ENCODE measurements around the gene SFXN2.
A peak's percentile ranks its signal among the peaks of the same experiment; 100 is the strongest.
"Not testable (repeated sequence)": the region's sequence is repeated elsewhere in the genome, so short reads cannot be mapped to it uniquely, and the experiment has no call there.

The SFXN2 gene

GRCh38 chr10:102681696-102682095 lies 32.7 kb upstream of the SFXN2 start:
- no peak for DNase-seq

DNA sequence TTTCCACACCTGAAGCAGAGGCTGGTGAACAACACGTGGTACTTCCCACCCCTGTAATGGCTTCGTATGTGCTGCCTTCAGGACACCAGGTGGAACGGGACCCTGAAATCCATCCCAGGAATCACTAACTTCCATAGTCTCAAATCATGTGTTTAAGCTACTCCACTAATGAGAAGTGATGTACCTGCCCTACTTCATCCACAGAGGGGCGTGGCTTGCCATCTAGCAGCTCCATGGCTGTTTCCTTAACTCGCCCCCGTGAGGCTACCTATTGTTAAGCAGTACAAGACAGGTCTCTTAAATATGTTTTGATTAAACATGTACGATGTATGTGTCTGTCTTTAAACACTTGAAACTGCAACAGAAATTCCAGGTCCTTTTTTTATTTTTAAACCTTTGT lies 32.0 kb upstream of the SFXN2 start:
- no peak for DNase-seq

GRCh38 chr10:102682981-102683380 lies 31.5 kb upstream of the SFXN2 start:
- no peak for DNase-seq

DNA sequence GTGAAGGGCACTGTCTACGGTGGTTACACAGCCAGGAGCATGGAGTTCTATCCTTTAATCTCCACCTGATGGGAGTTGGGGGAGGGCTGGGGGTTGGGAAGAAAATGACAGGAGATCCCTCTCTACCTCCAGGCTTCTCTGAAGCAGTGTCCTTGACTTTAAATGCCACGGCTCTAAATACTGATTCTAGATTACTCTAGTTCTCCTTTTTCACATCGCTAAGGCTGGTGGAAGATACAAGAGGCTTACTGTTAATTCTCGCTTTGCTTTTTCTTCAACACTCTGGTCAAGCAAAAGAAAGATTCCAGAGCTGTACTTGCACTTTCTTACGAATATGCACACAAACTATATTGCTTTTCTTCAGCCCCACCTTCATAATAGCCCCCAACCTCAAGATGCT lies 30.7 kb upstream of the SFXN2 start:
- no peak for DNase-seq

DNA sequence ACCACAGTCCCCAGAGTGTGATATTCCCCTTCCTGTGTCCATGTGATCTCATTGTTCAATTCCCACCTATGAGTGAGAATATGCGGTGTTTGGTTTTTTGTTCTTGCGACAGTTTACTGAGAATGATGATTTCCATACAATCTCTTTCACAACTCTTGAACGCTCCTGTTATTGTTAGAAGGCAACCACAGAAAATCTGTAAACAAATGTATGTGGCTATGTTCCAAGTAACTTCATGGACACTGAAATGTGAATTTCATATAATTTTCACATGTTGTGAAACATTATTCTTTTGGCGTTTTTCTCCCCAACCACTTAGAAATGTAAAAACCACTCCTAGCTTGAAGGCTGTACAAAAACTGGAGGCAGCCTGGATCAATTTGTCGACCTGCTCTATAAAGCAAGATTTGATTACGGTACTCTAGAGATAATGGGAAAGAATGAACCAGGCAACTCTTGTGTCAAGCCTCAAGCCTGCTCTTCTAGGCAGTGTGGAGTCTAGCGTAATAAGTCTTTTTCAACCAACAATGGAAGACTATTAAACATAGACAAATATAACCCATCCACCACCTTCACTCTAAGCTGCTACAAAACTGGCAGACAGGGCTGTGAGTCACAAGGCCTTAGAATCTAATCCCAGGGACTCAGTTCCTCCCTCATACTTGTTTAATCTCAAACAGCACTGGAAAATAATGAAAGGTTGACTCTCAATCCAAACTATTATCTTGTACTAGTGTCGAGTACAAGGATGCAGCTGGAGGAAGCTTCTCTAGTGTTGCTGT lies 23.0 kb upstream of the SFXN2 start:
- DNase-seq: no peak

- not testable (repeated sequence) for DNase-seq
Observed at GRCh38 chr10:102695401-102695800, 19.0 kb upstream of the SFXN2 start.

DNA sequence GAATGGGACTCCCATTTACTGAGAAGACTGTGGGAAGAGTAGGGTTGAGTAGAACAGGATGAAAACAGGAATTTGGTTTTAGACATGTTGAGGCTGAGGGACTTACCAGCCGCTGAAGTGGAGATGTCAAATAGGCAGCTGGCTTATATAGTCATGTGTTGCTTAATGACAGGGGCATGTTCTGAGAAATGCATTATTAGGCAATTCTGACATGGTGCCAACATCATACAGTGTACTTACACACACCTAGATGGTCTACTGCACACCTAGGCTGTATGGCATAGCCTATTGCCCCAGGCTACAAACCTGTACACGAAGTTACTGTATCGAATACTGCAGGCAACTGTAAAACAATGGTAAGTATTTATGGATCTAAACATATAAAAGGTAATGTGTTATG lies 17.7 kb upstream of the SFXN2 start:
- DNase-seq: no peak

DNA sequence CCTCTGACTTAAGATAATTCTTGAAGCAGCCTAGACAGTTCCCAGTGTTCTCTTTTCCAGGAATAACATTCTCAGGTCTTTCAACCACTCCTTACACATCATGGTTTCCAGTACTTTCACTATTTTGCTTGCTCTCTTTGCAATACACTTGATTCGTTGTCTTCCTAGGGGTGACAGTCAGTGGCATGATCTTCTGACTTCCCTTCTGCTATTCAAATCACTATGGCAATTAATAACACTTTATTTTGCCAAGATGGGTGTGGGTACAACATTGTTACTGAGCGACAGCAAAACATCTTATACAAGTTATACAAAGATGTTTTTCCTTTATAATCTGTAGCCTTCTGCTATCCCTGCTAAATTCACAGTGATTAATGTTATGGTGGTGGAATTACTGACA lies 15.5 kb upstream of the SFXN2 start:
- no peak for DNase-seq

- DNase-seq: no peak
Observed at GRCh38 chr10:102701272-102701671, 13.2 kb upstream of the SFXN2 start.

- no peak for DNase-seq
Observed at GRCh38 chr10:102701796-102702195, 12.6 kb upstream of the SFXN2 start.

GRCh38 chr10:102702742-102703141 lies 11.7 kb upstream of the SFXN2 start:
- no peak for DNase-seq

GRCh38 chr10:102704915-102705314 lies 9.5 kb upstream of the SFXN2 start:
- no peak for DNase-seq

GRCh38 chr10:102705531-102705930 lies 8.9 kb upstream of the SFXN2 start:
- DNase-seq: no peak

GRCh38 chr10:102710609-102711008 lies 3.8 kb upstream of the SFXN2 start:
- DNase-seq: no peak

GRCh38 chr10:102712089-102712488 lies 2.3 kb upstream of the SFXN2 start:
- no peak for DNase-seq

DNA sequence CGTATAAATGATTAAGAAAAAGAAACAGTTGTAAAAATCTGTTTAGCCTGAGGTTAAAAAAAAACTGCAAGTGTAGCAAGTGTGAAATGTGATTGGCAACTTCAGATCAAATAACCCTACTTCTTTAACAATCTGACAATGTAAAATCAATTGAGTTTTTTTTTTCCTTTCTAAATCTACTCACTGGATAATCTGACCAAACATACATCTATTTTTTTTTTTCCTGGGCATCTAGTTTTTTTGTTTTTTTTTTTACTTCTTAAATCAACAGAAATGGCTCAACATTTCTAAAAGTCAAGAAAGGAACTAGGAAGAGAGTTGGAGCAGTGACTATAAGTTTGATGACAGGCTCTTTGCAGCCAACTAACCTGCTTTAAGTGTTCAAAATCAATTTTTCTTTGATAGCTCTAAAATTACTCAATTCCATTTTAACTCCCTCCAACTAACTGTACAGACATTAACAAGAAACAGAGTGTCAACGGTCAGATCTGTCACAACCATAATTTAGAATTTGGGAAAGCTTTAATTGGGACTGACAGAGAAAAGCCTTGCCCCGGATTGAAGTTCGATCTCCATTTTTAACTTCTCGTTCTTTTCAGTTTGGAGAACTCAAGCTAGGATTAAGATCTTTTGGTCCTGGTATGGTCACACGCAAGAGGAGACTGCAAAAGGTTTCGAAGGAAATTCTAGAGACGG lies 1.4 kb upstream of the SFXN2 start:
- DNase-seq: no peak

- no peak for DNase-seq
Observed at GRCh38 chr10:102713539-102713813, 960 bp upstream of the SFXN2 start.

- DNase-seq: peak; percentile 83 to 90 (median 86)
Observed at GRCh38 chr10:102713814-102714620, 419 bp upstream of the SFXN2 start, which contains the start of gene ARL3. Gene ARL3 (minus strand): TSS chr10:102714397. CDS start chr10:102714275, 122 bp downstream.

DNA sequence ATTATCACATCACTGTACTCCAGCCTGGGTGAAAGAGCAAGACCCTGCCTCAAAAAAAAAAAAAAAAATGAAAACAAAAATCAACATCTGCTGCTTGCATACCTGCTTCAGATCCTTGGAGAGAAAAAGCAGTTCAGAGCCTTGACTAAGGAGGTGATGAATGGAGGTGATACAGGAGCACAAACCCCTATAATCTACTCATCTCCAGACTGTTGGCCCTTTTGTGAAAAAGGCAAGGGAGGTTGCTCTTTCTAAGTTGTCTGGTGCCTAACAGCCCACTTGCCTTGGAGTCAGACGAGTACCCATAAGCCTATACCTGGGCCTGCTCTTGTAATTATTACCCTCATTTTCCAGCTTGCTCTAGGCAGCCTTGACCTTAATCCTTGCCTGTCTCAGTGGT lies 1.4 kb downstream of the SFXN2 start:
- DNase-seq: no peak

DNA sequence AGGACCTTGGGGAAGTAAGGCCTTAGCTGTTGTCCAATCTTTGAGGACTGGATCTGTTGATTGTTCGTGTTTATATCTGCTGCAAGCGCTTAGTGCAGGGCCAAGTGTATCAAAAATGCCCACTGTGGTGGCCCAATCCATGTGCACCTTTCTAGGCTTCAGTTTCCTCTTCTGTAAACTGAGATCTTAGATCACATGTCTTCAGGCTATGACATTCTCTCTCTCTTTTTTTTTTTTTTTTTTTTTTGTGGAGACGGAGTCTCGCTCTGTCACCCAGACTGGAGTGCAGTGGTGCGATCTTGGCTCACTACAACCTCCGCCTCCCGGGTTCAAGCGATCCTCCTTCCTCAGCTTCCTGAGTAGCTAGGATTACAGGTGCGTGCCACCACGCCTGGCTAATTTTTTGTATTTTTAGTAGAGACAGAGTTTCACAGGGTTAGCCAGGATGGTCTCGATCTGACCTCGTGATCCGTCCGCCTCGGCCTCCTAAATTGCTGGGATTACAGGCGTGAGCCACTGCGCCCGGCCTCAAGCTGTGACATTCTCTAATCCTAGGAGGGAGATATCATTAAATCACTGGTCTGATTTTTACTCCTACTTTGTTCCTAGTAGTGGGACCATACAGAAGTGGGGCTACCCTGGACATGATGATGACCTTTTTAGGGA lies 2.6 kb downstream of the SFXN2 start:
- DNase-seq: not testable (repeated sequence)

- DNase-seq: no peak
Observed at GRCh38 chr10:102718220-102718619, 3.8 kb downstream of the SFXN2 start.

DNA sequence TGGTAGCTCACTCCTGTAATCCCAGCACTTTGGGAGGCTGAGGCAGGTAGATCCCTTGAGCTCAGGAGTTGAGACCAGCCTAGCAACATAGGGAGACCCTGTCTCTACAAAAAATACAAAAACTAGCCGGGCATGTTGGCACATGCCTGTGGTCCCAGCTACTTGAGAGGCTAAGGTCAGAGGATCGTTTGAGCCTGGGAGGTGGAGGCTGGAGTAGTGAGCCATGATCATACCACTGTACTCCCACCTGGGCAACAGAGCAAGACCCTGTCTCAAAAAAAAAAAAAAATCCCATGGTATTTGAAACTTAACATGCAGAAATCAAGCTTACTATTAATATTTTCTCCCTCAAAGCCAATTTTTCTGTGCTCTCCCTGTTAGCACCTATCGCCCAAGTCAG lies 5.9 kb downstream of the SFXN2 start:
- no peak for DNase-seq

DNA sequence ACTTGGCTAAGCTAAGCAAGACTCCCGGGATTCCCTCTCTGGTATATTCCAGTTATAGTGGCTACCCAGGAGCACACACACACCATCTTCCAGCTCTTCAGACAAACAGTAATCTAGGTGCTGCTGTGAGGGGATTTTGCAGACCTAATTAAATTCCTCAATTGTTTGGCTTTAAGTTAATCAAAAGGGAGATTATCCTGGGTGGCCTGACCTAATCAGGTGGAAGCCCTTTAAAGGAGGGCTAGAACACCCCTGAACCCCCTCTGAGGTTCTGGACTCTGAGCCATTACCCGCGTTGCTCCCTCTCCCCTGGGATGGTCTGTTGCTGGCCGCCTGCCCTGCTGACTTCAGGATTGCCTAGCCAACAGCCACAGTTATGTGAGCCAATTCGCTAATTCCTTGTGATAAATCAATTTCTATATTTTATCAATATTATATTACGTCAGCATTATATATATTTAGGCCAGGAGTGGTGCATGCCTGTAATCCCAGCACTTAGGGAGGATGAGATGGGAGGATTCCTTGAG lies 6.4 kb downstream of the SFXN2 start:
- no peak for DNase-seq
